Dermis blood vessel endothelial cell (primary cell): ENCODE measurements around the gene SV2C. TPM values are rescaled to one million over a fixed set of nuclear protein-coding genes. Genes with fewer than 3 reads are reported as not detected.

ENCODE experiments used
- DNase-seq: peaks from one replicate; pipeline ENCODE4 v3.0.0; 2010
- total RNA-seq: library from RNA; depleted of rRNA; stranded (reverse); fragments of >200 nt; gene quantifications from 2 replicates; pipeline ENCODE4 v1.2.3, GENCODE V29; 2014

SV2C gene
- total RNA-seq, 1 donor from 2014 or later, result not detected

DNA sequence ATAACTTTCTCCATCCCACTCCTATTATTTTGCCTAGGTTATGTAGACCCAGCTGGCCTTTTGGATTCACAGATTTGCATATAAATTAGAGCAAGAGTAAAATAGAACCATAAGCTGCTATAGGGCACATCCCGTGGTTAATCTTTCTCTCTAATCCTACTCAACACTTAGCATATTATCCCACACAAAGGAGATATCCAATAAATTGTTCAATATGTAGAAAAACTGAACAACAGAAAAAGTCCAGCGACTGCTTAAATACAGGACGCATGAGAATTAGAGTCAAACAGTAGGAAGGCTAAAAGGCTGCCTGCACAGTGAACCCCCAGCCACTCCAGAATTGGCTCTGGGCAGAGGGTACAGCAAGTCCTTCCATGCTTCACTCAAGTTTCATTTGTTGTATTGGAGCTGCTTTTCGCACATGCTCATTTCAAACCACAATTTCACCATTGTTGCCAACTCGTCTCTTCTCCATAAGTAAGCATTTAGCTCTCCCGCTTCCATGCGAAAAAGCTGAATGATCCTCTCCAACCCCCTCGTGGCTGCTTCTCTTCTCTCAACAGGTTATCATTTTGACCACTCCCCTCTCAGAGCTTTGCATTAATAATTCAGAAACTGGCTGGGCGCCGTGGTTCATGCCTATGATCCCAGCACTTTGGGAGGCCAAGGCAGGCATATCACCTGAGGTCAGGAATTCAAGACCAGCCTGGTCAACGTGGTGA, 305.8 kb downstream of the SV2C start:
- DNase-seq, result no peak

DNA sequence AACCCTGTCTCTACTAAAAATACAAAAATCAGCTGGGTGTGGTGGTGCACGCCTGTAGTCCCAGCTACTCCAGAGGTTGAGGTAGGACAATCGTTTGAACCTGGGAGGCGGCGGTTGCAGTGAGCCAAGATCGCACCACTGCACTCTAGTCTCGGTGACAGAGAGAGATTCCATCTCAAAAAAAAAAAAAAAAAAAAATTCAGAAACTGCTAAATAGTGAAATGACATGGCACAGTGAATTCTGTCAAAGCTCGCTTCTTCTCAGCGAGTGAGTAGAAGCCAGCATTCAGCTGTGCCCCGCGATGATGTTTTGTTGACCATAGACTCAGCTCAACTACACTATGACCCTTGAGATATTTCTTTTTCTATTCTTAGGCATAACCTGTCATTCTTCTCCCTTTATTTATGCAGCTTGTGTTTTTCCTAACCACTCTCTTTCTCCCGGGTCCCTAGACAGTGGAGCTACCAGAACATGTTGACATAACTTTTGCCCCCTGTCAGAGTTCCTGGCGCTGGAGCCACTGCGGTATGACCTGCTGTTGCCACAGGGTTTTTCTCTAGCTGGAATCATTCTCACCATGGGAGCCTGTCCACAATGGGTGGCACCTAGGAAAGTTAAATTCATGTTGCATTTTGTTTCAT, 306.5 kb downstream of the SV2C start:
- DNase-seq, result no peak

DNA sequence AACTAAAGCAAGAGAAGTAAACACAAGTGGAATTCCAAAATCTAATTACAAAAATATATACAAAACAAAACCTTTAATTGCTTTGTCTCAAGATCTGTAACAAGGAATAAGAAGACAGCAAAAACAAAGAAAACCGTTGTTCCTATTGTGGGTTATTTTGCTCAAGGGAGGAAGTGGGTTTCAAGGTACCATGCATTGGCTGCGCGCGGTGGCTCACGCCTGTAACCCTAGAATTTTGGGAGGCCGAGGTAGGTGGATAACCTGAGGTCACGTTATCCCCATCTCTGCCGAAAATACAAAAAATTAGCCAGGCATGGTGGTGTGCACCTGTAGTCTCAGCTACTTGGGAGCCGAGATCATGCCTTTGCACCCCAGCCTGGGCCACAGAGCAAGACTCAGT, 307.8 kb downstream of the SV2C start:
- no peak for DNase-seq

DNA sequence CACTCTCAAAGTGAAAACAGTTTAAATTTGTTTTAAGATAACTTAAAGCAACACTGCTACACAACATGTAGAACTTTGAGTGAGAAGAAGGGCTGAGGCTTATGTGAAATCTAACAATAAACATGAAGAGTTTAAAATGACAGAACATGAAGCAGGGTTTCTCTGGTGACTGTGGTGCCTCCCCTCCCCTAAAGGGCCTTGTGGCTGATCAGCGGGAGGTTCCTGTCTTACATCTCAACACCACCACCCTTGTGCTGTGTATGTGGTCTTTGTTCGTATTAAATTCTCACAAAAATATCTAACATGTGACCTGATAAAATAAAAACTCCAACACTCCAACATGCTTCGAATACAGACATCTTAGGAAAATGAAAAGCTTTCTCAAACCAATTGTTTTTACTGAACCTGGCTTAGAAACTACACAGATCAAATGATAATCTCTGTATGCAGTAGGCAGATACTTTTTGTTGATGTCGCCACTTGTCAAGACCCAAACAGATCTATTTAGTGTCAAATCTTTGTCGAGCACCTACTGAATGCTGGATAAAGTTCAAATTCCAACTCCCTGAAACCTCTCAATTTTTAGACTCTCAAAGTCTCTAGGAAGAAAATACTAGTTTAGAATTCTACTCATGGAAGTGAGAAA, 310.0 kb downstream of the SV2C start:
- no peak for DNase-seq

DNA sequence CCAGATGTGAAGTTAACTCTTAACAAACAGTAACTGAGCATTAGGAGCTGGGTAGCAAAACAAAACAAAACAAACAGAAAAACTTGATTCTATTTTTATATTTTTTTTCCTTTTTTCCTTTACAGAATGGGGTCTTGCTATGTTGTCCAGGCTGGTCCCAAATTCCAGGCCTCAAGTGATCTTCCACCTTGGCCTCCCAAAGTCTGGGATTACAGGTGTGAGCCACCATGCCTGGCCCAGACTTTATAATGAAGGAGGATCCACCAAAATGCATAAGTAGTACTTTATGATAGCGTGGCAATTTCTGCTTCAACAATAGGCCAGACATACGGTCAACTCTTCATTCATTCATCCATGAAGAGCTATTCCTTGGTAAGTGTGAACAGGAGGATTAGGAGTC, 314.0 kb downstream of the SV2C start:
- DNase-seq, result no peak

DNA sequence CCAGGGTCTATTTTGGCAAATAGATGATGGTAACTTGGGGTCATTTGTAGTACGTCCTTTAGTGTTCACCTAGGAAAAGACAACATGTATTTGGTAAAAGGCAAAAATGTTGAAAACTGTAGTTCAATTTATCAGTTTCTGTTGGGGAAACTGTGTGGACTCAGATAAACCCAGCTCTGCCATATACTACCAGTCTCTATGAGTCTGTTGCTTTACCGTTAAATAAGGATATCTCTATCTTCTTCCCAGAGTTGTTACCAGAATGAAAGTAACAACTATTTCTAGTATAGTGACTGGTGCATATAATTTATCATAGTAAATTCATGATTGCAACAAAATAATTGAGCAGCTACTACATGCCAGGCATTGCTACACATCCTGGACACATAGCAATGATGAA, 316.1 kb downstream of the SV2C start:
- no peak for DNase-seq

DNA sequence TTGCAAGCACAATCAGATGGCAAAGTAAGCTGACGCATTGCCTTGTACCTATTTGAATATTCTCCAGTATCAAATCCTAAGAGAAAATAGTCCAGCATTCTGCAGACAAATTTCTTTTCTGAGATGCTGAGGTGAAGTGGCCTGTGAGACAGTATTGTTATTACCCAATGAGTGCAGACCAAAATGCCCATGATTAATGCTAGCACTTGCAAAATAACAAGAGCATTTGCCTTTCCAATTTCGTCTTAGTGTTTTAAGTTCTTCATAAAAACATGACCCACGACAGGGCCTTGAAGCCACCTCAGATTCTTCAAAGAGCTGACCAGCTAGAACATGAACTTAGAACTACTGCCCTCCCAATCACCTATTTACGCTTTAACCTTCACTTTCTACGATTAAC, 317.3 kb downstream of the SV2C start:
- DNase-seq, result no peak

DNA sequence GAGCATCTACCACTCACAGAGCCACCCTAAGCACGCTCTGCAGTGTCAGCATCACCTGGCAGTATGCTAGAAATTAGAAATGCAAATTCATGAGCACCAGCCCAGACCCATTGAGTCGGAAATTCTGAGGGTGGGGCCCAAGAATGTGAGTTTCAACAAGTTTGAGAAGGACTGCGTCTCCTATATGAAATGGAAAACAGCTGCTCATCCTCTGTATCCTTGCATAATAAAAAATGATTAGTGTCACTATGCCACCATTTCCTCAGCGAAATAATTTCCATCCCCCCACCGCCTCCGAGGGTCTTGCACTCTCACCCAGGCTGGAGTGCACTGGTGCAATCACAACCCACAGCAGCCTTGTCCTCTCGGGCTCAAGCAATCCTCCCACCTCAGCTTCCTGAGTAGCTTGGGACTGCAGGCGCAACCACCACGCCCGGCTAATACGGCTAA, 318.6 kb downstream of the SV2C start:
- DNase-seq, result no peak

DNA sequence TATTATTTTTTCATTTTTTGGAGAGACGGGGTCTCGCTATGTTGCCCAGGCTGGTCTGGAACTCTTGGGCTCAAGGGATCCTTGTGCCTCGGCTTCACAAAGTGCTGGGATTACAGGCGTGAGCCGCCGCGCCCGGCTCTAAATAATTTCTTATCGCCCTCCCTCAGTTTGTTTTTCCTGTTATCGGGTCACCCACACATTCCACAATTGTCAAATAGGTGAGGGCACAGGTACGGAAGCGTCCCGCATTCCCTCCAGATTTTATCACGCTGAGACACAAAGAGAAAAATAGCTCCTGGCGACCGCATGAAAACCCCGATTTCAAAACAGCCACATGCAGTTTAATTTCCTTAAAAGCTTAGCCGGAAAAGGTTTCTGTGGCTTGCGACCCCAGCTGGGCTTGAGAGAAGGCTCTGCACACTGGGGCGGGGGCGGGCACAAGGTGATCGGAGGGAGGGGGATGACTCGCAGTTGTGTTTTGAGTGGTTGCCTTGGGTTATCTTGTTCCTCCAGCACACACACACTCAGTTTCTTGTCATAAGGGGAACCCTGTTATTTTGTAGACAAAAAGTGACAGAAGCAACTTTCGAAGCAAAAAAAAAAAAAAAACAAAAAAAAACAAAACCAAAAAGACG, 319.2 kb downstream of the SV2C start:
- DNase-seq, result peak; percentile 10

DNA sequence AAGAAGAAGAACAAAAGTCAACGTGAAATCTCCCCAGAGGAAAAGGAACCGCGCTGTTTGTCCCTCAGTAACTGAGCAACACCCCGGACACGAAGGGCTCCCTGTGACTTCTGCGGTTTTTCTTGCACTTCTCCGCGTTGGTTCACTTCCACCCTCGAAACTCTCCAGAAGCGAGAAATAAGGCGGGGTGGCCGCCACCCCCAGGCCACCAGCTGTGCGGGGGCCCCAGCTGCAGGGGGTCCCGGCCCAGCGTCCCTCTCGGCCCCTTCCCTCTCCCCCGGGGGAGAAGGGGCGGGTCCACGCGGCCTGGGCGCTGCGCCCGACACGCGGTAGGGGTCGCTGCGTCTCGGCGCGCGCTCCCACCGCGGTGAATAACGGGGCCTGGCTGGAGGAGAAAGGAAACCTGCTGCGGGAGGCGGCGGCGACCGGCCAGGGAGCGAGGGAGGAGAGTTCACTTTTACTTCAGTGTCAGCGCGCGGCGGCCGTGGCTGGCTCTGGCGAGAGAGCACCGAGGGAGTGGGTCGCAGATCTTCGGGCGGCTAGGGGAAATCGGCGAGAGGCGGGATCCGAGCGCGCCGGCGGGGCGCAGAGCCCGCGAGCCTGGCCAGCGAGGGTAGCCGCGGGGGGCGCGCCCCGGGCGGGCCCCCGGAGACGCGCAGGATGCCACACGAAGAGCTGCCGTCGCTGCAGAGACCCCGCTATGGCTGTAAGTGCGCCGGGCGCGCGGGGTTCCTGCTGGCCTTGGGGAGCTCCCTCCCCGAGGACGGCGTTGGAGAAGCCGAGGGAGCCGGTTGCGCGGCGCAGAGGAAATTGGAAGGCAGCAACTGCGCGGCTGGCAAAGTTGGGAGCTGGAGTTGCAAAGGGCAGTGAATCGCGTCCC, 319.9 kb downstream of the SV2C start, which contains the start of gene IQGAP2:
IQGAP2 (plus strand) TSS at position 400 of the 880 bp plus-strand sequence; CDS start at position 661, 261 bp downstream.
- peak; percentile 73 for DNase-seq
